K562 (cell line): ENCODE data around the gene DNMBP. TPM values are rescaled to one million over a fixed set of nuclear protein-coding genes. Genes with fewer than 3 reads are reported as not detected.

Experiments used
- ATAC-seq: fragments of 200-7000 bp; cut with Tn5 transposase; 3 replicates; pipeline ENCODE4 v1.9.1; 2020; ENCODE audit warnings: moderate library complexity
- BruUV-seq: library from RNA; stranded (reverse); fragments of 400-500 nt; replicated peaks from 2 replicates; lab custom pipeline; 2021; lab: Mats Ljungman, UMichigan
- CTCF ChIA-PET: fragments of 300-600 bp; formaldehyde crosslinking; extraction: SDS; loops from one replicate; lab custom pipeline; 2021; ENCODE audit warnings: low intra/inter-chr PET ratio; lab: Yijun Ruan, JAX
- POLR2A ChIA-PET: fragments of 300-600, 350-650 bp; sonication (Branson Sonifier 250); formaldehyde crosslinking; extraction: SDS; loops from one replicate; lab custom pipeline; 2021; ENCODE audit warnings: antibody characterized with exemption, inconsistent platforms; lab: Yijun Ruan, JAX
- DNase-seq, 4 experiments: peaks; one replicate each; pipeline versions ENCODE4 v3.0.0 to v3.0.0-alpha.2; 2011 to 2018; ENCODE audit warnings: low spot score in 3 of 4, mixed read lengths in 3 of 4; ENCODE audit errors: extremely low read depth in 1 of 4
- FAIRE-seq: peaks from 2 replicates; lab custom pipeline; 2011; peaks lifted over from hg19 to GRCh38; lab: Jason Lieb, UNC
- H2AFZ ChIP-seq: 2 replicates; pipeline ENCODE4 v1.6.0; 2011; ENCODE audit warnings: low read depth, low read length, control low read depth, inconsistent platforms
- H3K27ac ChIP-seq: fragments of 200-600 bp; 3 replicates; pipeline ENCODE4 v1.8.0; 2011; ENCODE audit warnings: low read depth, mild to moderate bottlenecking, control low read depth, inconsistent platforms, low read length, moderate library complexity, mixed read lengths; ENCODE audit errors: extremely low read depth
- H3K27me3 ChIP-seq, 2 experiments: fragments of 300-600 bp in 1 of 2; 2 replicates in 1 of 2; 3 replicates in 1 of 2; pipeline versions ENCODE4 v1.6.0 to v1.8.0; 2011; ENCODE audit warnings: inconsistent platforms in 2 of 2, low read length in 2 of 2, mild to moderate bottlenecking in 1 of 2, mixed read lengths in 1 of 2, moderate library complexity in 1 of 2; ENCODE audit not compliant: control insufficient read depth in 2 of 2, insufficient read depth in 2 of 2
- H3K36me3 ChIP-seq: fragments of 300-600 bp; 3 replicates; pipeline ENCODE4 v1.8.0; 2011; ENCODE audit warnings: mild to moderate bottlenecking, low read length, inconsistent platforms; ENCODE audit not compliant: control insufficient read depth, insufficient read depth
- H3K4me1 ChIP-seq, 2 experiments: fragments of 200-600 bp in 1 of 2; replicated peaks in 1 of 2; 2 replicates in 1 of 2; 3 replicates in 1 of 2; pipeline versions ENCODE4 v1.5.1 to v1.8.0; 2011; ENCODE audit warnings: inconsistent platforms in 2 of 2, low read length in 2 of 2, mild to moderate bottlenecking in 1 of 2, mixed read lengths in 1 of 2, moderate library complexity in 1 of 2; ENCODE audit not compliant: control insufficient read depth in 2 of 2, insufficient read depth in 2 of 2
- H3K4me2 ChIP-seq: 2 replicates; pipeline ENCODE4 v1.6.1; 2011; ENCODE audit warnings: low read length, control low read depth, inconsistent platforms, mixed read lengths; ENCODE audit not compliant: insufficient read depth
- H3K4me3 ChIP-seq: fragments of 200-600 bp; sonication (generic), shearing (Covaris generic); 2 replicates; pipeline ENCODE4 v1.5.1; 2016; ENCODE audit warnings: control low read depth, inconsistent platforms
- H3K79me2 ChIP-seq: fragments of 200-600 bp; 3 replicates; pipeline ENCODE4 v1.8.0; 2011; ENCODE audit warnings: low read length, inconsistent platforms; ENCODE audit not compliant: control insufficient read depth, insufficient read depth
- H3K9ac ChIP-seq, 2 experiments: 2 replicates each; pipeline versions ENCODE4 v1.6.0 to v1.6.1; 2011; ENCODE audit warnings: low read depth in 2 of 2, low read length in 2 of 2, control low read depth in 1 of 2, inconsistent platforms in 1 of 2, mild to moderate bottlenecking in 1 of 2, mixed read lengths in 1 of 2; ENCODE audit not compliant: insufficient read depth in 1 of 2
- H3K9me1 ChIP-seq: one replicate; pipeline ENCODE4 v1.6.0; 2011; ENCODE audit warnings: inconsistent platforms, mild to moderate bottlenecking, low read length, moderate library complexity; ENCODE audit not compliant: control insufficient read depth, insufficient read depth
- H3K9me3 ChIP-seq: replicated peaks from 2 replicates; pipeline ENCODE4 v1.5.1; 2011; ENCODE audit warnings: low read depth, low read length, inconsistent platforms; ENCODE audit not compliant: control insufficient read depth, insufficient read depth
- H4K20me1 ChIP-seq: replicated peaks from 2 replicates; pipeline ENCODE4 v1.6.1; 2011; ENCODE audit warnings: low read length, inconsistent platforms, mixed read lengths; ENCODE audit not compliant: control insufficient read depth, insufficient read depth
- ATF3 ChIP-seq, 2 experiments: fragments of 450-650 bp in 1 of 2; sonication (generic) in 1 of 2; formaldehyde crosslinking in 1 of 2; IDR thresholded peaks in 1 of 2; conservative IDR thresholded peaks in 1 of 2; 2 replicates each; pipeline versions ENCODE4 v1.6.1 to v1.8.1; 2016 to 2023; ENCODE audit warnings: mild to moderate bottlenecking in 2 of 2, moderate library complexity in 2 of 2, inconsistent platforms in 1 of 2, missing genetic modification reagents in 1 of 2
- CHD7 ChIP-seq: fragments of 200-600 bp; sonication (generic); IDR thresholded peaks from one replicate; pipeline ENCODE4 v1.6.1; 2012; ENCODE audit warnings: mild to moderate bottlenecking, low read depth, low read length, inconsistent platforms
- GATA2 ChIP-seq: sonication (generic); formaldehyde crosslinking; IDR thresholded peaks from 2 replicates; pipeline ENCODE4 v1.4.0; 2020; ENCODE audit warnings: mild to moderate bottlenecking, missing genetic modification reagents
- MEF2A ChIP-seq: IDR thresholded peaks from 2 replicates; pipeline ENCODE4 v1.6.1; 2011; ENCODE audit warnings: low read depth, mild to moderate bottlenecking, low read length, moderate library complexity; ENCODE audit not compliant: control insufficient read depth
- NCOA6 ChIP-seq: fragments of 450-650 bp; IDR thresholded peaks from 2 replicates; pipeline ENCODE4 v1.6.1; 2017; ENCODE audit warnings: mild to moderate bottlenecking
- NCOR1 ChIP-seq: fragments of 450-650 bp; IDR thresholded peaks from 2 replicates; pipeline ENCODE4 v1.6.1; 2016; ENCODE audit warnings: mild to moderate bottlenecking, moderate library complexity
- SREBF1 ChIP-seq: fragments of 150-350 bp; IDR thresholded peaks from 2 replicates; pipeline ENCODE4 v1.6.1; 2014; ENCODE audit warnings: antibody characterized with exemption, low read depth, low read length, borderline replicate concordance
- XRCC5 ChIP-seq: fragments of 200-400 bp; formaldehyde crosslinking; IDR thresholded peaks from 2 replicates; pipeline ENCODE4 v1.6.1; 2017; ENCODE audit warnings: low read depth, mild to moderate bottlenecking, low read length
- ZNF175 ChIP-seq: fragments of 200-800 bp; sonication (Bioruptor generic); IDR thresholded peaks from 2 replicates; pipeline ENCODE4 v1.6.1; 2016; ENCODE audit warnings: low read depth, mild to moderate bottlenecking, missing genetic modification characterization, missing compliant biosample characterization
- ZNF507 ChIP-seq: conservative IDR thresholded peaks from 2 replicates; pipeline ENCODE4 v1.6.1; 2017; ENCODE audit warnings: missing genetic modification characterization, missing compliant biosample characterization
- ZNF766 ChIP-seq: fragments of 200-800 bp; sonication (Bioruptor generic); conservative IDR thresholded peaks from 2 replicates; pipeline ENCODE4 v1.6.1; 2016; ENCODE audit warnings: missing genetic modification characterization, missing compliant biosample characterization
- WGBS: fragments of 100-300 bp; shearing (Covaris generic); methylation state at CpG from one replicate; pipeline ENCODE4 v1.1.6; 2016; ENCODE audit warnings: low coverage, mixed read lengths; ENCODE audit not compliant: insufficient coverage; ENCODE audit errors: missing lambda C conversion rate; 5-methylcytosine and 5-hydroxymethylcytosine counted together
- in situ Hi-C: fragments of 300-500 bp; cut with MboI; formaldehyde crosslinking; loops from 4 replicates; pipeline ENCODE4 v1.15.0; 2018; ENCODE audit warnings: inconsistent platforms, mixed read lengths
- intact Hi-C: fragments of 100-400 bp; cut with micrococcal nuclease; formaldehyde crosslinking; loops from 2 replicates; pipeline ENCODE4 v1.14.2; 2022
- polyA plus RNA-seq, 8 experiments: library from polyadenylated mRNA; depleted of rRNA in 4 of 8; stranded (reverse) in 5 of 8; unstranded in 3 of 8; fragments of >200 nt; fragmentation: Nextera tagmentation in 2 of 8; fragmentation: Illumina TruSeq in 1 of 8; extraction: Ambion mirVana in 2 of 8; extraction: Trizol in 1 of 8; gene quantifications; 2 replicates each; pipeline versions ENCODE4 v1.2.1 to v1.2.3, GENCODE V29; 2011 to 2014; ENCODE audit warnings: inconsistent platforms in 1 of 8, missing spikeins in 1 of 8
- total RNA-seq, 7 experiments: library from RNA; depleted of rRNA in 6 of 7; stranded (reverse); fragments of >200 nt in 6 of 7; fragmentation: Illumina TruSeq in 2 of 7; extraction: Trizol in 2 of 7; gene quantifications; 2 replicates each; pipeline versions ENCODE4 v1.2.1 to v1.2.3, GENCODE V29; 2011 to 2021; ENCODE audit warnings: low replicate concordance in 1 of 7

DNMBP gene
- total and polyA plus RNA-seq, 9 of the 15 experiments (the other 6 are each of a cell fraction or from before 2014, with no cell fraction given) = 0.83 to 3.7 (median 2.2) TPM

- no peak overlapping the region for H3K4me2 ChIP-seq
- ATAC-seq = no peak
- in situ Hi-C loops = no loop called here
- no peaks in the 10 kb centered on the region for H4K20me1 ChIP-seq
- H3K9me3 ChIP-seq = no peaks in the 10 kb centered on the region
- H3K36me3 ChIP-seq = no peaks in the 10 kb centered on the region
- TF ChIP-seq GATA2 = no peak
- TF ChIP-seq NCOR1 = no peak
- no peak for TF ChIP-seq ZNF766 (CRISPR knock-in tag)
- no peak for TF ChIP-seq SREBF1
- TF ChIP-seq ZNF175 = no peak
- no peak for TF ChIP-seq CHD7
- no peak for TF ChIP-seq ATF3 (IDR thresholded peaks at IDR 0.05)
- no peak for TF ChIP-seq ATF3 (CRISPR knock-in tag; conservative IDR thresholded peaks at IDR 0.05)
- no peak for TF ChIP-seq NCOA6
- no peak for TF ChIP-seq MEF2A
- TF ChIP-seq ZNF507 = no peak
- TF ChIP-seq XRCC5 = no peak
- TF ChIP-seq, all 486 proteins: peak for 0
- ChIA-PET POLR2A (no interaction called here), CTCF (no interaction called here)
- no peaks in the 10 kb centered on the region for H3K79me2 ChIP-seq
- H3K27me3 ChIP-seq = no peaks in the 10 kb centered on the region
- intact Hi-C loops = no loop called here
- H3K4me3 ChIP-seq = no peak overlapping the region
- no TSS peak for BruUV-seq
- H3K9me1 ChIP-seq = no peaks in the 10 kb centered on the region
- no peak overlapping the region for H3K27ac ChIP-seq
- no peak for FAIRE-seq
- H3K9ac ChIP-seq = no peak overlapping the region
- no peak for DNase-seq
- 91% methylated on average over 4 of the region's 4 CpGs for WGBS
- no peaks in the 10 kb centered on the region; a peak in 2 of 5 replicates for H3K4me1 ChIP-seq
- H2AFZ ChIP-seq = no peak overlapping the region
These were observed 44.0 kb downstream of the DNMBP start for GRCh38 chr10:99965700-99966099.
